ENCODE data around the gene FHIT. TPM values are rescaled to one million over a fixed set of nuclear protein-coding genes. Genes with fewer than 3 reads are reported as not detected.
"Not testable (repeated sequence)": the region's sequence is repeated elsewhere in the genome, so short reads cannot be mapped to it uniquely, and the experiment has no call there.

The FHIT gene
- total and polyA plus RNA-seq, 2 of the 4 experiments (the other 2 are of a cell fraction) = 0.07 TPM; not detected in 1

DNA sequence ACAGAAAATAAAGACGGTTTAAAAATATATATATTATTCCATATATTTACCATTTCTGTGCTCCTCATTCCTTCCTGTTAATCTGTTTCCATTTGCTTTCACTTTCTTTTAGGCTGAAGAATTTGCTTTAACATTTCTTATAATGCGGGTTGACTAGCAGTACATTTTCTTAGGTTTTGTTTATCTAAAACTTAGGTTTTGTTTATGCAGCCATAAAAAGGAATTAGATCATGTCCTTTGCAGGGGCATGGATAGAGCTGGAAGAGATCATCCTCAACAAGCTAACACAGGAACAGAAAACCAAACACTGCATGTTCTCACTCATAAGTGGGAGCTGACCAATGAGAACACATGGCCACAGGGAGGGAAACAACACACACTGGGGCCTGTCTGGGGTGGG lies 578.1 kb downstream of the FHIT start:
- Histone ChIP-seq H2AK9ac (replicated peaks; ENCODE audit: low read depth, low read length, poor library complexity) (no peak overlapping the region), H3K9ac (ENCODE audit: low read depth, low read length) (no peak overlapping the region), H2BK15ac (ENCODE audit: low read depth, low read length) (no peak overlapping the region), H3K4me1 (ENCODE audit: control insufficient read depth, insufficient read depth, low read length) (no peaks in the 10 kb centered on the region), H2BK5ac (ENCODE audit: low read depth, low read length, poor library complexity, severe bottlenecking) (no peak overlapping the region), H3K14ac (replicated peaks; ENCODE audit: low read depth, low read length) (no peak overlapping the region), H2AFZ (replicated peaks; ENCODE audit: low read length, poor library complexity) (no peak overlapping the region), H3K36me3 (ENCODE audit: control insufficient read depth, insufficient read depth, low read length) (no peaks in the 10 kb centered on the region), H3K4ac (ENCODE audit: low read depth, low read length) (no peak overlapping the region), H3K4me2 (ENCODE audit: low read depth, low read length) (no peak overlapping the region), H4K91ac (ENCODE audit: insufficient read depth, low read depth, low read length) (no peak overlapping the region), H3K56ac (ENCODE audit: extremely low read depth, insufficient read depth, low read length) (no peak overlapping the region), H4K20me1 (ENCODE audit: insufficient read depth, low read length) (no peaks in the 10 kb centered on the region), H4K5ac (ENCODE audit: low read depth, low read length) (no peak overlapping the region), H3K4me3 (ENCODE audit: insufficient read depth, low read depth, low read length) (no peak overlapping the region), H3K79me1 (ENCODE audit: low read depth in 1 of 2, low read length in 2 of 2) (no peaks in the 10 kb centered on the region), H3K23ac (ENCODE audit: low read depth, low read length) (no peak overlapping the region), H2AK5ac (ENCODE audit: low read depth, low read length) (no peak overlapping the region), H2BK20ac (ENCODE audit: low read depth, low read length) (no peak overlapping the region), H3K27me3 (ENCODE audit: control insufficient read depth, insufficient read depth, low read length) (no peaks in the 10 kb centered on the region), H3K9me3 (ENCODE audit: control insufficient read depth, insufficient read depth, low read length) (no peaks in the 10 kb centered on the region), H4K8ac (ENCODE audit: low read depth in 2 of 2, low read length in 2 of 2) (no peak overlapping the region), H3K18ac (ENCODE audit: low read depth, low read length) (no peak overlapping the region), H2BK120ac (ENCODE audit: low read depth, low read length) (no peak overlapping the region), H3K9me1 (ENCODE audit: insufficient read depth, low read length) (no peaks in the 10 kb centered on the region), H3K27ac (ENCODE audit: insufficient read depth, low read length) (no peak overlapping the region)
- no TSS peak for BruUV-seq (replicated peaks)
- CTCF ChIA-PET = no interaction called here
- ATAC-seq (ENCODE audit: low read depth) (peak; percentile 57), DNase-seq (peak; percentile 1)
- no CpG with 5 or more reads among the region's 2 CpGs for WGBS, 2 experiments (ENCODE audit: extremely low coverage in 2 of 2, insufficient read length in 1 of 2)
- in situ Hi-C loops (cut with MboI; ENCODE audit: low sequenced_read_pairs) (no loop called here), intact Hi-C loops (cut with micrococcal nuclease) (no loop called here), dilution Hi-C loops (cut with HindIII; ENCODE audit: low sequenced_read_pairs, unreplicated experiment) (no loop called here)
- POLR2A ChIA-PET (ENCODE audit: unreplicated experiment) = no interaction called here
- TF ChIP-seq SMC3 (IDR thresholded peaks at IDR 0.05; ENCODE audit: low read depth, low read length) = no peak
- TF ChIP-seq MAFK (IDR thresholded peaks at IDR 0.05; ENCODE audit: low read depth, low read length) = no peak
- no peak for TF ChIP-seq NFE2L2 (IDR thresholded peaks at IDR 0.05; ENCODE audit: low read depth, low read length)
- TF ChIP-seq RFX5 (IDR thresholded peaks at IDR 0.05; ENCODE audit: low read depth, low read length) = no peak
- TF ChIP-seq CHD1 (IDR thresholded peaks at IDR 0.05; ENCODE audit: low read depth, low read length) = no peak
- no peak for TF ChIP-seq BHLHE40 (IDR thresholded peaks at IDR 0.05; ENCODE audit: low read depth, low read length)
- TF ChIP-seq POLR2A (IDR thresholded peaks at IDR 0.05; ENCODE audit: low read depth, low read length) = no peak
- no peak for TF ChIP-seq MXI1 (IDR thresholded peaks at IDR 0.05; ENCODE audit: borderline replicate concordance, low read depth, low read length)
- no peak for TF ChIP-seq ELK1 (IDR thresholded peaks at IDR 0.05; ENCODE audit: borderline replicate concordance, low read depth, low read length)
- TF ChIP-seq RAD21 (IDR thresholded peaks at IDR 0.05; ENCODE audit: low read length) = no peak
- no peak for TF ChIP-seq CEBPB (IDR thresholded peaks at IDR 0.05; ENCODE audit: low read depth, low read length)

- H4K91ac ChIP-seq (ENCODE audit: insufficient read depth, low read depth, low read length); H2AFZ ChIP-seq (replicated peaks; ENCODE audit: low read length, poor library complexity); H2BK20ac ChIP-seq (ENCODE audit: low read depth, low read length); H2AK9ac ChIP-seq (replicated peaks; ENCODE audit: low read depth, low read length, poor library complexity); H3K4me1 ChIP-seq (ENCODE audit: control insufficient read depth, insufficient read depth, low read length); H3K18ac ChIP-seq (ENCODE audit: low read depth, low read length); H3K14ac ChIP-seq (replicated peaks; ENCODE audit: low read depth, low read length); DNase-seq; CTCF ChIA-PET; dilution Hi-C loops (cut with HindIII; ENCODE audit: low sequenced_read_pairs, unreplicated experiment); H3K27ac ChIP-seq (ENCODE audit: insufficient read depth, low read length); H2AK5ac ChIP-seq (ENCODE audit: low read depth, low read length); H3K23ac ChIP-seq (ENCODE audit: low read depth, low read length); ATAC-seq (ENCODE audit: low read depth); intact Hi-C loops (cut with micrococcal nuclease); H2BK15ac ChIP-seq (ENCODE audit: low read depth, low read length); H3K79me1 ChIP-seq (ENCODE audit: low read depth in 1 of 2, low read length in 2 of 2); H3K9me3 ChIP-seq (ENCODE audit: control insufficient read depth, insufficient read depth, low read length); in situ Hi-C loops (cut with MboI; ENCODE audit: low sequenced_read_pairs); H3K4ac ChIP-seq (ENCODE audit: low read depth, low read length); H3K27me3 ChIP-seq (ENCODE audit: control insufficient read depth, insufficient read depth, low read length); H2BK120ac ChIP-seq (ENCODE audit: low read depth, low read length); H3K56ac ChIP-seq (ENCODE audit: extremely low read depth, insufficient read depth, low read length); H3K4me2 ChIP-seq (ENCODE audit: low read depth, low read length); H2BK5ac ChIP-seq (ENCODE audit: low read depth, low read length, poor library complexity, severe bottlenecking); BruUV-seq (replicated peaks); H4K5ac ChIP-seq (ENCODE audit: low read depth, low read length); H3K36me3 ChIP-seq (ENCODE audit: control insufficient read depth, insufficient read depth, low read length); POLR2A ChIA-PET (ENCODE audit: unreplicated experiment); H3K4me3 ChIP-seq (ENCODE audit: insufficient read depth, low read depth, low read length); H4K20me1 ChIP-seq (ENCODE audit: insufficient read depth, low read length); H4K8ac ChIP-seq (ENCODE audit: low read depth in 2 of 2, low read length in 2 of 2); H3K9me1 ChIP-seq (ENCODE audit: insufficient read depth, low read length); H3K9ac ChIP-seq (ENCODE audit: low read depth, low read length): not testable (repeated sequence)
- no CpG with 5 or more reads among the region's 5 CpGs for WGBS, 2 experiments (ENCODE audit: extremely low coverage in 2 of 2, insufficient read length in 1 of 2)
Observed at GRCh38 chr3:60672337-60672736, 578.9 kb downstream of the FHIT start.
